IMR-90 (cell line): ENCODE measurements around the gene PAK1IP1. TPM values are rescaled to one million over a fixed set of nuclear protein-coding genes. Genes with fewer than 3 reads are reported as not detected.

Experiments used
- ATAC-seq: fragments of 200-7000 bp; cut with Tn5 transposase; 2 replicates; pipeline ENCODE4 v1.9.1; 2020; ENCODE audit warnings: low read depth, mild to moderate bottlenecking, moderate library complexity
- BruUV-seq: library from RNA; stranded (reverse); fragments of 400-500 nt; replicated peaks from 2 replicates; lab custom pipeline; 2021; lab: Mats Ljungman, UMichigan
- CTCF ChIA-PET: fragments of 300-600 bp; formaldehyde crosslinking; extraction: SDS; loops from one replicate; lab custom pipeline; 2021; ENCODE audit warnings: antibody characterized with exemption; lab: Yijun Ruan, JAX
- POLR2A ChIA-PET: fragments of 300-600 bp; sonication (Branson Sonifier 250); formaldehyde crosslinking; loops from one replicate; lab custom pipeline; 2022; ENCODE audit warnings: antibody characterized with exemption; ENCODE audit not compliant: unreplicated experiment; lab: Charles Lee
- DNase-seq: peaks from one replicate; pipeline ENCODE4 v3.0.0; 2013
- H2AFZ ChIP-seq: replicated peaks from 2 replicates; pipeline ENCODE3; 2013; ENCODE audit warnings: low read length, mild to moderate bottlenecking; ENCODE audit not compliant: poor library complexity
- H2AK5ac ChIP-seq: 2 replicates; pipeline ENCODE4 v1.6.1; 2013; ENCODE audit warnings: low read depth, low read length, inconsistent platforms
- H2AK9ac ChIP-seq: replicated peaks from 2 replicates; pipeline ENCODE3; 2013; ENCODE audit warnings: mild to moderate bottlenecking, low read depth, low read length, moderate library complexity; ENCODE audit not compliant: poor library complexity
- H2BK120ac ChIP-seq: 2 replicates; pipeline ENCODE4 v1.6.1; 2013; ENCODE audit warnings: low read depth, low read length, inconsistent platforms
- H2BK15ac ChIP-seq: 3 replicates; pipeline ENCODE4 v1.6.1; 2013; ENCODE audit warnings: low read depth, low read length, inconsistent platforms
- H2BK20ac ChIP-seq: 2 replicates; pipeline ENCODE4 v1.6.1; 2013; ENCODE audit warnings: low read depth, mild to moderate bottlenecking, inconsistent platforms, low read length, moderate library complexity
- H2BK5ac ChIP-seq: 2 replicates; pipeline ENCODE4 v1.6.1; 2013; ENCODE audit warnings: mild to moderate bottlenecking, low read depth, low read length, inconsistent platforms; ENCODE audit not compliant: poor library complexity, severe bottlenecking
- H3K14ac ChIP-seq: replicated peaks from 2 replicates; pipeline ENCODE4 v1.6.1; 2013; ENCODE audit warnings: low read depth, low read length, inconsistent platforms
- H3K18ac ChIP-seq: 2 replicates; pipeline ENCODE4 v1.6.1; 2013; ENCODE audit warnings: low read depth, low read length, control low read depth
- H3K23ac ChIP-seq: 2 replicates; pipeline ENCODE4 v1.6.1; 2013; ENCODE audit warnings: low read depth, low read length, inconsistent platforms
- H3K27ac ChIP-seq: 2 replicates; pipeline ENCODE4 v1.5.1; 2013; ENCODE audit warnings: mild to moderate bottlenecking, control low read depth, low read length; ENCODE audit not compliant: insufficient read depth
- H3K27me3 ChIP-seq: 2 replicates; pipeline ENCODE4 v1.6.1; 2013; ENCODE audit warnings: low read length; ENCODE audit not compliant: control insufficient read depth, insufficient read depth
- H3K36me3 ChIP-seq: 2 replicates; pipeline ENCODE4 v1.6.1; 2013; ENCODE audit warnings: low read length, mixed read lengths; ENCODE audit not compliant: control insufficient read depth, insufficient read depth
- H3K4ac ChIP-seq: 2 replicates; pipeline ENCODE4 v1.6.1; 2013; ENCODE audit warnings: low read depth, low read length, inconsistent platforms
- H3K4me1 ChIP-seq: 2 replicates; pipeline ENCODE4 v1.6.1; 2013; ENCODE audit warnings: low read length, mixed read lengths; ENCODE audit not compliant: control insufficient read depth, insufficient read depth
- H3K4me2 ChIP-seq: 2 replicates; pipeline ENCODE4 v1.6.1; 2013; ENCODE audit warnings: low read depth, mild to moderate bottlenecking, control low read depth, low read length, moderate library complexity
- H3K4me3 ChIP-seq: 2 replicates; pipeline ENCODE4 v1.5.1; 2013; ENCODE audit warnings: low read depth, mild to moderate bottlenecking, control low read depth, low read length, moderate library complexity; ENCODE audit not compliant: insufficient read depth
- H3K56ac ChIP-seq: 2 replicates; pipeline ENCODE4 v1.6.1; 2013; ENCODE audit warnings: low read length, inconsistent platforms; ENCODE audit not compliant: insufficient read depth; ENCODE audit errors: extremely low read depth
- H3K79me1 ChIP-seq, 2 experiments: 2 replicates each; pipeline ENCODE4 v1.6.1; 2013; ENCODE audit warnings: low read length in 2 of 2, inconsistent platforms in 1 of 2, low read depth in 1 of 2
- H3K9ac ChIP-seq: 2 replicates; pipeline ENCODE4 v1.6.1; 2013; ENCODE audit warnings: low read depth, low read length, control low read depth
- H3K9me1 ChIP-seq: 2 replicates; pipeline ENCODE4 v1.6.1; 2013; ENCODE audit warnings: low read length, inconsistent platforms; ENCODE audit not compliant: insufficient read depth
- H3K9me3 ChIP-seq: 2 replicates; pipeline ENCODE4 v1.6.1; 2013; ENCODE audit warnings: low read length; ENCODE audit not compliant: control insufficient read depth, insufficient read depth
- H4K20me1 ChIP-seq: 2 replicates; pipeline ENCODE4 v1.6.1; 2013; ENCODE audit warnings: low read length, inconsistent platforms; ENCODE audit not compliant: insufficient read depth
- H4K5ac ChIP-seq: 2 replicates; pipeline ENCODE4 v1.6.1; 2013; ENCODE audit warnings: mild to moderate bottlenecking, low read depth, low read length, control low read depth
- H4K8ac ChIP-seq, 2 experiments: 2 replicates each; pipeline ENCODE4 v1.6.1; 2013; ENCODE audit warnings: low read depth in 2 of 2, low read length in 2 of 2, control low read depth in 1 of 2, inconsistent platforms in 1 of 2
- H4K91ac ChIP-seq: 2 replicates; pipeline ENCODE4 v1.6.1; 2013; ENCODE audit warnings: low read depth, low read length, inconsistent platforms; ENCODE audit not compliant: insufficient read depth
- BHLHE40 ChIP-seq: fragments of 150-350 bp; IDR thresholded peaks from 2 replicates; pipeline ENCODE4 v1.6.1; 2016; ENCODE audit warnings: mild to moderate bottlenecking, low read depth, low read length
- CEBPB ChIP-seq: IDR thresholded peaks from 2 replicates; pipeline ENCODE4 v1.6.1; 2012; ENCODE audit warnings: low read depth, low read length, improper control_type of control experiment
- CHD1 ChIP-seq: IDR thresholded peaks from 2 replicates; pipeline ENCODE4 v1.6.1; 2012; ENCODE audit warnings: low read depth, low read length, improper control_type of control experiment
- CTCF ChIP-seq: conservative IDR thresholded peaks from 2 replicates; pipeline ENCODE4 v1.5.1; 2012; ENCODE audit warnings: mild to moderate bottlenecking, low read depth, low read length, improper control_type of control experiment
- ELK1 ChIP-seq: fragments of 150-350 bp; IDR thresholded peaks from 2 replicates; pipeline ENCODE4 v1.6.1; 2016; ENCODE audit warnings: low read depth, mild to moderate bottlenecking, low read length, moderate library complexity, borderline replicate concordance
- FOS ChIP-seq: fragments of 150-350 bp; IDR thresholded peaks from 2 replicates; pipeline ENCODE4 v1.6.1; 2016; ENCODE audit warnings: low read depth, low read length
- MAFK ChIP-seq: IDR thresholded peaks from 2 replicates; pipeline ENCODE4 v1.6.1; 2012; ENCODE audit warnings: low read depth, low read length, improper control_type of control experiment
- MAZ ChIP-seq: IDR thresholded peaks from 2 replicates; pipeline ENCODE4 v1.6.1; 2012; ENCODE audit warnings: low read depth, mild to moderate bottlenecking, low read length, improper control_type of control experiment, moderate library complexity, borderline replicate concordance
- MXI1 ChIP-seq: IDR thresholded peaks from 2 replicates; pipeline ENCODE4 v1.6.1; 2012; ENCODE audit warnings: low read depth, mild to moderate bottlenecking, low read length, moderate library complexity, borderline replicate concordance
- NFE2L2 ChIP-seq: fragments of 150-350 bp; IDR thresholded peaks from 2 replicates; pipeline ENCODE4 v1.6.1; 2016; ENCODE audit warnings: low read depth, mild to moderate bottlenecking, low read length
- POLR2A ChIP-seq: IDR thresholded peaks from 2 replicates; pipeline ENCODE4 v1.6.1; 2012; ENCODE audit warnings: mild to moderate bottlenecking, low read depth, low read length
- RAD21 ChIP-seq: IDR thresholded peaks from 2 replicates; pipeline ENCODE4 v1.6.1; 2012; ENCODE audit warnings: low read length, improper control_type of control experiment
- RCOR1 ChIP-seq: IDR thresholded peaks from 2 replicates; pipeline ENCODE4 v1.6.1; 2012; ENCODE audit warnings: mild to moderate bottlenecking, low read length, improper control_type of control experiment; ENCODE audit not compliant: insufficient replicate concordance
- RFX5 ChIP-seq: IDR thresholded peaks from 2 replicates; pipeline ENCODE4 v1.8.0; 2012; ENCODE audit warnings: low read depth, mild to moderate bottlenecking, low read length, moderate library complexity
- SMC3 ChIP-seq: fragments of 150-350 bp; IDR thresholded peaks from 2 replicates; pipeline ENCODE4 v1.6.1; 2016; ENCODE audit warnings: low read depth, mild to moderate bottlenecking, antibody characterized with exemption, low read length, moderate library complexity
- WGBS, 2 experiments: methylation state at CpG; one replicate each; pipeline versions ENCODE4 v1.1.5 to v1.1.7; 2013; ENCODE audit warnings: missing lambda C conversion rate in 2 of 2; ENCODE audit not compliant: insufficient read length in 1 of 2; ENCODE audit errors: extremely low coverage in 2 of 2; 5-methylcytosine and 5-hydroxymethylcytosine counted together
- dilution Hi-C: fragments of 300-500 bp; cut with HindIII; formaldehyde crosslinking; loops from one replicate; pipeline ENCODE4 v1.14.3; 2018; ENCODE audit warnings: low sequenced_read_pairs; ENCODE audit not compliant: unreplicated experiment
- in situ Hi-C: fragments of 300-500 bp; cut with MboI; formaldehyde crosslinking; loops from 3 replicates; pipeline ENCODE4 v1.14.3; 2019; ENCODE audit warnings: low sequenced_read_pairs, inconsistent platforms, mixed read lengths
- intact Hi-C: fragments of 100-400 bp; cut with micrococcal nuclease; formaldehyde crosslinking; loops from 2 replicates; pipeline ENCODE4 v1.10.0; 2022
- polyA plus RNA-seq, 3 experiments: library from polyadenylated mRNA; depleted of rRNA; stranded (reverse); fragments of >200 nt; gene quantifications; 2 replicates each; pipeline ENCODE4 v1.2.3, GENCODE V29; 2012; ENCODE audit warnings: low replicate concordance in 1 of 3
- total RNA-seq: library from RNA; depleted of rRNA; stranded (reverse); fragments of >200 nt; gene quantifications from 2 replicates; pipeline ENCODE4 v1.2.3, GENCODE V29; 2012
- TF ChIP-seq, protein P1 (sequence below): fragments of 150-350 bp; IDR thresholded peaks from 2 replicates; pipeline ENCODE4 v1.6.1; 2017; ENCODE audit warnings: mild to moderate bottlenecking, antibody characterized with exemption, low read length, low read depth

Gene PAK1IP1
- total and polyA plus RNA-seq, 2 of the 4 experiments (the other 2 are of a cell fraction): 16.9 to 22.9 TPM

GRCh38 chr6:10730254-10730653 is 35.5 kb downstream of the PAK1IP1 start:
- Histone ChIP-seq H2AFZ (no peak overlapping the region), H3K4me1 (peaks cover 1% of the 10 kb centered on the region; the same call in 1 of the 2 replicates), H3K79me1 (peaks cover 17 to 42% of the 10 kb centered on the region in 2 experiments), H4K91ac (no peak overlapping the region), H3K4ac (no peak overlapping the region), H4K8ac (no peak overlapping the region), H4K5ac (no peak overlapping the region), H3K9ac (no peak overlapping the region), H4K20me1 (peaks cover 3% of the 10 kb centered on the region; the same call in 1 of the 2 replicates), H2BK20ac (no peak overlapping the region), H3K36me3 (peaks cover 54% of the 10 kb centered on the region), H3K9me3 (no peaks in the 10 kb centered on the region), H3K4me3 (no peak overlapping the region), H3K9me1 (peaks cover 3% of the 10 kb centered on the region; the same call in 1 of the 2 replicates), H3K23ac (no peak overlapping the region), H2AK5ac (no peak overlapping the region), H3K14ac (no peak overlapping the region), H2BK15ac (no peak overlapping the region), H2AK9ac (no peak overlapping the region), H3K4me2 (no peak overlapping the region), H3K18ac (no peak overlapping the region), H3K56ac (no peak overlapping the region), H2BK120ac (no peak overlapping the region), H3K27ac (no peak overlapping the region), H2BK5ac (no peak overlapping the region), H3K27me3 (no peaks in the 10 kb centered on the region)
- no TSS peak for BruUV-seq
- ChIA-PET POLR2A (no interaction called here), CTCF (no interaction called here)
- in situ Hi-C loops: loop anchor here (25.0 kb wide), 1 partner anchor 1243 kb away; no protein-coding TSS in a partner anchor
- WGBS, 2 experiments: 80% methylated on average over 1 of the region's 3 CpGs; no CpG with 5 or more reads in 1 of the 2 experiments
- intact Hi-C loops: no loop called here
- ATAC-seq (no peak), DNase-seq (no peak)
- dilution Hi-C loops: no loop called here
- no peak for TF ChIP-seq ELK1
- TF ChIP-seq FOS: no peak
- no peak for TF ChIP-seq MXI1
- TF ChIP-seq MAZ: no peak
- no peak for TF ChIP-seq NFE2L2
- no peak for TF ChIP-seq MAFK
- TF ChIP-seq RAD21: no peak
- TF ChIP-seq POLR2A: no peak
- no peak for TF ChIP-seq CTCF
- TF ChIP-seq CEBPB: no peak
- TF ChIP-seq, protein P1, sequence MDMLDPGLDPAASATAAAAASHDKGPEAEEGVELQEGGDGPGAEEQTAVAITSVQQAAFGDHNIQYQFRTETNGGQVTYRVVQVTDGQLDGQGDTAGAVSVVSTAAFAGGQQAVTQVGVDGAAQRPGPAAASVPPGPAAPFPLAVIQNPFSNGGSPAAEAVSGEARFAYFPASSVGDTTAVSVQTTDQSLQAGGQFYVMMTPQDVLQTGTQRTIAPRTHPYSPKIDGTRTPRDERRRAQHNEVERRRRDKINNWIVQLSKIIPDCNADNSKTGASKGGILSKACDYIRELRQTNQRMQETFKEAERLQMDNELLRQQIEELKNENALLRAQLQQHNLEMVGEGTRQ: no peak
- TF ChIP-seq BHLHE40: no peak
- TF ChIP-seq RCOR1: no peak
- no peak for TF ChIP-seq RFX5
- TF ChIP-seq SMC3: no peak
- no peak for TF ChIP-seq CHD1
